GM21526 (cell line): ENCODE results near the gene CHRD.
"Not testable (repeated sequence)": the region's sequence is repeated elsewhere in the genome, so short reads cannot be mapped to it uniquely, and the experiment has no call there.

ENCODE experiments used
- ATAC-seq: cut with Tn5 transposase; IDR thresholded peaks from one replicate; pipeline ENCODE4 v1.9.1; 2021; ENCODE audit warnings: moderate library complexity; ENCODE audit not compliant: unreplicated experiment, low FRiP score

Gene CHRD

GRCh38 chr3:184409946-184410500 lies 30.2 kb downstream of the CHRD start:
- ATAC-seq: no peak

- ATAC-seq: no peak
These were observed 34.8 kb downstream of the CHRD start for GRCh38 chr3:184414418-184415202.

- no peak for ATAC-seq
These were observed 35.3 kb downstream of the CHRD start for GRCh38 chr3:184415203-184415490.

- ATAC-seq: peak; percentile 77
These were observed 37.9 kb downstream of the CHRD start for GRCh38 chr3:184417619-184418327.

GRCh38 chr3:184419171-184419570 lies 39.3 kb downstream of the CHRD start:
- ATAC-seq: no peak

GRCh38 chr3:184423561-184423960 lies 43.7 kb downstream of the CHRD start:
- no peak for ATAC-seq

- ATAC-seq: no peak
These were observed 46.9 kb downstream of the CHRD start for GRCh38 chr3:184426691-184427141.

- ATAC-seq: no peak
These were observed 48.8 kb downstream of the CHRD start for GRCh38 chr3:184428561-184429175.

- ATAC-seq: no peak
These were observed 49.9 kb downstream of the CHRD start for GRCh38 chr3:184429786-184430185.

- no peak for ATAC-seq
These were observed 51.1 kb downstream of the CHRD start for GRCh38 chr3:184430940-184431339.

- ATAC-seq: not testable (repeated sequence)
These were observed 53.3 kb downstream of the CHRD start for GRCh38 chr3:184433178-184433577.

- ATAC-seq: no peak
These were observed 59.2 kb downstream of the CHRD start for GRCh38 chr3:184439096-184439495.
